Fibroblast of skin of scalp (primary cell): ENCODE data around the gene PDE6A. TPM values are rescaled to one million over a fixed set of nuclear protein-coding genes. Genes with fewer than 3 reads are reported as not detected.

Experiments
- DNase-seq: peaks from one replicate; pipeline ENCODE4 v3.0.0-alpha.2; 2013
- polyA plus RNA-seq, 2 experiments: library from polyadenylated mRNA; unstranded; fragments of 120-200 nt; gene quantifications; one replicate each; pipeline ENCODE4 v1.2.1, GENCODE V29; 2013; ENCODE audit not compliant: insufficient read length in 2 of 2

PDE6A gene
- polyA plus RNA-seq (2013, experiment 1 of 2; ENCODE audit: insufficient read length), result not detected
- not detected for polyA plus RNA-seq (2013, experiment 2 of 2; ENCODE audit: insufficient read length)

GRCh38 chr5:149944666-149945065 lies at the start of gene PDE6A:
TSS of gene PDE6A (minus strand) at chr5:149944793. CDS start at chr5:149944673, 120 bp downstream.
- no peak for DNase-seq

- no peak for DNase-seq
These were observed 48.9 kb upstream of the PDE6A start for GRCh38 chr5:149993471-149993870.

DNA sequence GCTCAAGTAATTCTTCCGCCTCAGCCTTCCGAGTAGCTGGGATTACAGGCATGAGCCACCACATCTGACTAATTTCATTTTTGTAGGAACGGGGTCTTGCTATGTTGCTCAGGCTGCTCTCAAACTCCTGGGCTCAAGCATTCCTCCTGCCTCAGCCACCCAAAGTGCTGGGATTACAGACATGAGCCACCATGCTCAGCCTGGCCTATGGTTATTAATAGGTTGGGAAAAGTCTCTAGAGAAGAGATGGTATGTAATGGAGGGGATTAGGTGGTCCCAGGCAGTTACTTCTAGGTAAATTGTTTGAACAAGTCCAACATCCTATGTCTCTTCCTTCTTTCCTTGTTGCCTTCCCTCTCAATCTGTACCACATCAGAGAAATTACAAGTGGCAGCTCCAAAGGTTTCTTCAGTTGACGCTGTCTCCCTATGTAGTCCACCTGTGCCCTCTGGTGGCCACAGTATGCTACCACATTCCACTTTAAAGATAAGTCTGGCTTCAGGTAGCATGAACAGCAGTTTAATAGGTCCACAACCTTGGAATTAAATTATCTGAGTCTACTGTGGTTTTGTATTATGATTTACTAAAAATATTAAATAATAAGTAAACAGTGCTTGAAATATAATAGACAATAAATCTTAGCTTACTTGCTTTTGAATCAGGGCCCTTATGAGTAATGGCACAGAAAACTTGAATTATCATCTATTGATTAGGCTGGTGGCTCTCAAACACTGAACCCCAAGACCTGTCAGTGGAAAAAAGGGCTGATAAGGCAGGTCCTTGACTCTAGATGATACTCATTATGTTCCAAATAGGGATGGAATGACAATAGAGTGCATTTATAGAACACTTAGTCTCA lies 46.2 kb upstream of the PDE6A start:
- peak; percentile 72 for DNase-seq

- DNase-seq, result no peak
These were observed 43.5 kb upstream of the PDE6A start for GRCh38 chr5:149988126-149988525.

GRCh38 chr5:149982505-149982904 lies 37.9 kb upstream of the PDE6A start:
- no peak for DNase-seq

DNA sequence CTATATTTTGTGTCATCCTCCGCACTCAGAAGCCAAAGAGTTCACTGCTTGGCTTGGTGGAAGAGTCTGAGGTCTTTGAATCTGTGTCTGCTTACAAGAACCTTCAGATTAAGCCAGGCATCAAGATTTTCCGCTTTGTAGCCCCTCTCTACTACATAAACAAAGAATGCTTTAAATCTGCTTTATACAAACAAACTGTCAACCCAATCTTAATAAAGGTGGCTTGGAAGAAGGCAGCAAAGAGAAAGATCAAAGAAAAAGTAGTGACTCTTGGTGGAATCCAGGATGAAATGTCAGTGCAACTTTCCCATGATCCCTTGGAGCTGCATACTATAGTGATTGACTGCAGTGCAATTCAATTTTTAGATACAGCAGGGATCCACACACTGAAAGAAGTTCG lies 36.6 kb upstream of the PDE6A start:
- DNase-seq, result no peak

DNA sequence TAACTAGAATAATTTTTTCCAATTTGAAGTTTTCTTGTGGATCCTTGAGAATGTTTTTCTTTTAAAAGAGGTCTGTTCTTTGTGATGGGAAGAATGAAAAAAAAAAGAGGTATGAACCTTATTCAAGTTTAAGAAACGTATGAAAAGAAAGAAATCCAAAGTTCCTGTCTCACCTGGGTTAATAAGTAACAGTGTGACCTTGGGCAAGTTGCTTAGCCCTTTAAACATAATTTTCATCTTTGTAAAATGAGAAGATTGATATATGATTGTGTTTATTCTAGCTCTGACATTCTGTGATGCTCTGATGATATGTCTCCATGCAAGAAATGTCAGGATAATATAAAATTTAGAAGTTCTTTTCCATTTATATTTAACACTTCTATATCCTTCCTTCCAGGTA lies 35.3 kb upstream of the PDE6A start:
- no peak for DNase-seq

- DNase-seq, result no peak
These were observed 30.8 kb upstream of the PDE6A start for GRCh38 chr5:149975409-149975808.

- DNase-seq, result no peak
These were observed 24.8 kb upstream of the PDE6A start for GRCh38 chr5:149969181-149969930.

DNA sequence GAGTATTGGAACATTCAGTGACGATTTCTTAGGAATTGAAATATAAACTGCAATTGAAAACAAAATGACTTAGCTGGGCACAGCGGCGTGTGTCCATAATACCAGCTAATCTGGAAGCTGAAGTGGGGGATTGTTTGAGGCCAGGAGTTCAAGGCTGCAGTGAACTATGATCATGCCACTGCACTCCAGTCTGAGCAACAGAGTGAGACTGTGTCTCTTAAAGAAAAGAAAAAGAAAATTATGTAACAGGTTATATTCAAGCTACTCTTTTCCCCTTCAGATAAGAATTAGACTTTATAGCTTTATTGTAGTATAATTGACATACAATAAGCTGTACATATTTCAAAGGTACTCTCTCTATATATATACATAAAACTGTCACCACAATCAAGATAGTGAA lies 22.4 kb upstream of the PDE6A start:
- no peak for DNase-seq

- no peak for DNase-seq
These were observed 19.1 kb upstream of the PDE6A start for GRCh38 chr5:149963729-149964128.

- no peak for DNase-seq
These were observed 18.2 kb upstream of the PDE6A start for GRCh38 chr5:149962601-149963300.

- DNase-seq, result peak; percentile 60
These were observed 17.4 kb upstream of the PDE6A start for GRCh38 chr5:149961957-149962409.

- no peak for DNase-seq
These were observed 16.6 kb upstream of the PDE6A start for GRCh38 chr5:149961186-149961685.

GRCh38 chr5:149960272-149961185 lies 15.9 kb upstream of the PDE6A start, which contains the start of gene SLC26A2:
TSS of gene SLC26A2 (plus strand) at chr5:149960758. CDS start at chr5:149977653, 16,895 bp downstream.
- DNase-seq, result peak; percentile 98

DNA sequence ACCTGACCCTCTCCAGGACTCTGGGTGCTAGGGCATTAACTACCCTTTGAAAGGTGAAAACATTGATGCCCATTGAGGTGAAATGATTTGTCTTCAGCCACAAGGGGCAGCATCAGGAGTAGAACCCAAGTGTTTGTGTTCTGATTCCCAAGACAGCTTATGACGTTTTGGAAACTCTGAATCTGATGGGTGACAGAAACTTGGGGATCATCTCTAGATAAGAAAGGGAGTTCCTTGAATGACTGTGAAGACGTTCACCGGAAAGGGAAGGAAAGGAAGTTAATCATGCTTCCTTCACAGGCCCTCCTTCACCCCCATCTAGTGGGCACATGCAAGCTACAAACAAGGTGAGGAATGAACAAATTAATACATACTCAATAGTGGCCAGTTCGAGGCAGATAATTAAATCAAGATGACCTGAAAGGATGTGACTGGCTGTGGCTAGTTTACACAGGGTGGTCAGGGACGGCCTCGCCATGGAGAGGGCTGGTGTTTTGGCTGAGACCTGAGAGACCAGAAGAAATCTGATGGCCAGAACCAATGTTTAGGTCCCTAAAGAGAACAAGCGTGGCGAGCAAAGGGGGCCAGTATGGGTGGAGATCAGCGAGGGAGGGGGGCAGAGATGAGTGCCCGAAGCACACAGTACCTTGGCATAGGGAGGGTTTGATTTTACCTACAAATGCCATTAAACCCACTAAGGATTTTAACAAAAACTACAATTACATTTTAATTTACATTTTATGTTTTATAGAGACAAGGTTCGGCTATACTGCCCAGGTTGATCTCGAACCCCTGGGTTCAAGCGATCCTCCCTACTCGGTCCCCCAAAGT lies 15.0 kb upstream of the PDE6A start:
- peak; percentile 62 for DNase-seq

- DNase-seq, result no peak
These were observed 13.3 kb upstream of the PDE6A start for GRCh38 chr5:149957855-149958254.

- no peak for DNase-seq
These were observed 12.1 kb upstream of the PDE6A start for GRCh38 chr5:149956685-149957084.

DNA sequence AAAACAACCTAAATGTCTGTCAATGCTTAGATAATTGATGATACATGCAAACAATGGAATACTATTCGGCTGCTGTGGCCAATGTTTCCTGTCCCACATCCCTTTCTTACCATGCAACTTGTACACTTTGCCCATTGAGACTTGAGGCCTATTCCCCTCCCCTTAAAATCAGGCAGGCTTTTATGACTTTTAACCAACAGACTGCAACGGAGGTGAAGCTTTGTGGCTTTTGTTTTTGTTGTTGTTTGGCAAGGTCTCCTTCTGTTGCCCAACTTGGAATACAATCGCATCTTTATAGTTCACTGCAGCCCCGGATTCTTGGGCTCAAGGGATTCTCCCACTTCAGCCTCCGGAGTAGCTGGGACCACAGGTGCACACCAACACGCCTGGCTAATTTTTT lies 10.2 kb upstream of the PDE6A start:
- DNase-seq, result no peak

DNA sequence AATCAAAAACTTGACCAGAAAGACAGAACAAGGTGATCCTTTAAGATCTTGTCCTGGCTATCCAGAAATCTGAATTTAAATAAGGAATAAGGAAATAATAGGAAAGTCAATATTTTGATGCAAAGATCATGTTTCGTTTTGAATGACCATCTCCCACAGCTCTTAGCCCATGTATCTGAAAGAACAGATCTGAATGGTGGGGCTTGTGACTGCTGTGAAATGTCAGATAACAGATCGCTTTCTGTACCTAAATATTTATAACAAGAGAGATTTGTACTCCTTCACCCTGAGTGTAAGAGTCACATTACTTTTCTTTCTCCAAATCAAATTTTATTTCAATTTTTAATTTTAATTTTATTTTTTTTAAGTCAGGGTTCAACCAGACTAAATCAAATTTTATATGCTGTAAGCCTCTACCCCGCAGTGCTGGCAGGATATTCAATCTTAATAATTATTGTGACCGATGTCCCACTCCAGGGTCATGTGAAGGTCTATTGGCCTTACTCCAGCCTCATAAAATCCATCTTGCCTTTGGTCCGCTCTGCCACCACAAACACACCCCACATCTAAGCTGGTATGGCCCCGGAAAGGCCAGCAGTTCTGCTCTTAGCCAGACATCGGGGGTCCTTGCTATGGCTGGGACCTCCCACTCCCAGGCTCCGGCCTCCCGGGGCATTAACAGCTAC lies 9.0 kb upstream of the PDE6A start:
- no peak for DNase-seq
